A204.1 (cell line): ENCODE measurements around the gene OTOGL.

Source experiments
- FAIRE-seq: peaks from 2 replicates; lab custom pipeline; 2012; peaks lifted over from hg19 to GRCh38; lab: Jason Lieb, UNC

OTOGL gene

GRCh38 chr12:80377140-80377794 lies 277.9 kb downstream of the OTOGL start:
- no peak for FAIRE-seq

GRCh38 chr12:80381121-80381520 lies 281.8 kb downstream of the OTOGL start:
- no peak for FAIRE-seq

GRCh38 chr12:80382254-80382653 lies 282.9 kb downstream of the OTOGL start:
- FAIRE-seq, result no peak

- no peak for FAIRE-seq
Measured at GRCh38 chr12:80400571-80400991, 301.2 kb downstream of the OTOGL start.

GRCh38 chr12:80401191-80401590 lies 301.9 kb downstream of the OTOGL start:
- FAIRE-seq, result no peak

- FAIRE-seq, result no peak
Measured at GRCh38 chr12:80404629-80405028, 305.3 kb downstream of the OTOGL start.

GRCh38 chr12:80406253-80406652 lies 306.9 kb downstream of the OTOGL start:
- no peak for FAIRE-seq

GRCh38 chr12:80411787-80412186 lies 312.4 kb downstream of the OTOGL start:
- no peak for FAIRE-seq

- FAIRE-seq, result peak; percentile 98
Measured at GRCh38 chr12:80412343-80412953, 313.1 kb downstream of the OTOGL start.

GRCh38 chr12:80413462-80413861 lies 314.1 kb downstream of the OTOGL start:
- no peak for FAIRE-seq

- no peak for FAIRE-seq
Measured at GRCh38 chr12:80415466-80415865, 316.1 kb downstream of the OTOGL start.

- no peak for FAIRE-seq
Measured at GRCh38 chr12:80419644-80420043, 320.3 kb downstream of the OTOGL start.

- no peak for FAIRE-seq
Measured at GRCh38 chr12:80420075-80420474, 320.7 kb downstream of the OTOGL start.

GRCh38 chr12:80422550-80422949 lies 323.2 kb downstream of the OTOGL start:
- FAIRE-seq, result no peak
